ENCODE measurements around the gene HEBP1.

HEBP1 gene

DNA sequence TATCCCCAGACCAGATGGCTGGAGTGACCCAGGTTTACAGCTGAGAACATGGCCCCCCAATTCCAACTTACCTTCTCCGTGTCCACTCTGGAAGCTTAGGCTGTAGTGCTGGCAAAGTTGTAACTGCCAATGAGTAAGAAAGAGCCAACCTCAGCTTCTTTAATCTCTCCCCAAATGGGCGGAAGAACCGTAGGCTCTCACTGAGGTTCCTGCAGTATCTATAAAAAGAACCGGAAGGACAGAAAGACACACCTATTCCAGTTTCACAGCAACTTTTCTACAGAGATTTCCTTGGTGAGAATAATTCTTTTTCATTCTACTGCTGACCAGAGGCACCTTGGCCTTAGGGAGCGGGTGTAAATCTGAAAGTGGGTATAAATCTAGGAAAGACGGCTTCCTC is 48.0 kb downstream of the HEBP1 start, which contains the start of gene GPRC5D:
Gene GPRC5D (minus strand): TSS at position 135 of the 400 bp plus-strand sequence. CDS start 1,786 bp downstream, outside the sequence.
- Histone ChIP-seq H2AFZ (ENCODE audit: low read depth, low read length) (no peak within 1 kb of the TSS), H3K9ac (ENCODE audit: low read length) (no peak within 1 kb of the TSS), H3K4me3 (ENCODE audit: low read length) (no peak within 1 kb of the TSS)

DNA sequence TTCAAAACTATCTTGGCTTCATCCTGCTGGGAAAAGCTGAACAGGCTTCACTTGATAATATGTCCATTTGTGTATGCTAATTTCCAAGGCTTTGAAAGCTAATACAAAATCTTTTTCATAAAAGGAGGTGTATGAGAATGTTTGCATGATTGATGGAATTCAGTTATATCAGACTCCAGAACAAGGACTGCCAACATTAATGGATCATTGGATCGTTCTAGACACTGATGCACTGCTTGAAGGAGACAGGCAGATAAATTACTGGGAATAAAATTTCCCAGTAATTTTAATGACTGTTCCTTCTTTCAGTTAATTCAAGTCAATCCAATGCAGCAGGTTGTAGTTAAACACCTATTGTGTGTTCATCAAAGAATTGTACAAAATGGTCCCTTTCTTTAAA is 48.6 kb downstream of the HEBP1 start:
- TF ChIP-seq, protein P1, sequence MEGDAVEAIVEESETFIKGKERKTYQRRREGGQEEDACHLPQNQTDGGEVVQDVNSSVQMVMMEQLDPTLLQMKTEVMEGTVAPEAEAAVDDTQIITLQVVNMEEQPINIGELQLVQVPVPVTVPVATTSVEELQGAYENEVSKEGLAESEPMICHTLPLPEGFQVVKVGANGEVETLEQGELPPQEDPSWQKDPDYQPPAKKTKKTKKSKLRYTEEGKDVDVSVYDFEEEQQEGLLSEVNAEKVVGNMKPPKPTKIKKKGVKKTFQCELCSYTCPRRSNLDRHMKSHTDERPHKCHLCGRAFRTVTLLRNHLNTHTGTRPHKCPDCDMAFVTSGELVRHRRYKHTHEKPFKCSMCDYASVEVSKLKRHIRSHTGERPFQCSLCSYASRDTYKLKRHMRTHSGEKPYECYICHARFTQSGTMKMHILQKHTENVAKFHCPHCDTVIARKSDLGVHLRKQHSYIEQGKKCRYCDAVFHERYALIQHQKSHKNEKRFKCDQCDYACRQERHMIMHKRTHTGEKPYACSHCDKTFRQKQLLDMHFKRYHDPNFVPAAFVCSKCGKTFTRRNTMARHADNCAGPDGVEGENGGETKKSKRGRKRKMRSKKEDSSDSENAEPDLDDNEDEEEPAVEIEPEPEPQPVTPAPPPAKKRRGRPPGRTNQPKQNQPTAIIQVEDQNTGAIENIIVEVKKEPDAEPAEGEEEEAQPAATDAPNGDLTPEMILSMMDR (IDR thresholded peaks at IDR 0.05; ENCODE audit: low read depth, low read length), result no peak
- no peak for TF ChIP-seq EZH2phosphoT487 (IDR thresholded peaks at IDR 0.05; ENCODE audit: low read depth)
- Histone ChIP-seq H3K4me1 (ENCODE audit: low read length) (no peaks in the 10 kb centered on the region), H3K79me2 (ENCODE audit: low read length) (no peaks in the 10 kb centered on the region), H3K9ac (ENCODE audit: low read length) (no peak overlapping the region), H4K20me1 (ENCODE audit: insufficient read depth, low read length) (no peaks in the 10 kb centered on the region), H2AFZ (ENCODE audit: low read depth, low read length) (no peak overlapping the region), H3K36me3 (replicated peaks; ENCODE audit: low read depth, low read length) (no peaks in the 10 kb centered on the region), H3K4me3 (ENCODE audit: low read length) (no peak overlapping the region), H3K9me3 (ENCODE audit: insufficient read depth, low read length) (no peaks in the 10 kb centered on the region), H3K27me3 (ENCODE audit: low read depth, low read length) (peaks cover 27% of the 10 kb centered on the region), H3K27ac (ENCODE audit: low read length) (no peak overlapping the region), H3K4me2 (ENCODE audit: low read length) (no peak overlapping the region)

More for the DNA sequence above, 48.0 kb downstream of the HEBP1 start, which contains the start of gene GPRC5D:
- no peaks in the 10 kb centered on the region for H3K36me3 ChIP-seq (replicated peaks; ENCODE audit: low read depth, low read length)
- TF ChIP-seq, protein P1 (IDR thresholded peaks at IDR 0.05; ENCODE audit: low read depth, low read length), result no peak
- no peak for TF ChIP-seq EZH2phosphoT487 (IDR thresholded peaks at IDR 0.05; ENCODE audit: low read depth)
- H3K9me3 ChIP-seq (ENCODE audit: insufficient read depth, low read length), result no peaks in the 10 kb centered on the region
- no peaks in the 10 kb centered on the region for H3K79me2 ChIP-seq (ENCODE audit: low read length)
- no peak within 1 kb of the TSS for H3K4me2 ChIP-seq (ENCODE audit: low read length)
- no peaks in the 10 kb centered on the region for H4K20me1 ChIP-seq (ENCODE audit: insufficient read depth, low read length)
- no peaks in the 10 kb centered on the region for H3K4me1 ChIP-seq (ENCODE audit: low read length)
- H3K27me3 ChIP-seq (ENCODE audit: low read depth, low read length), result peaks cover 22% of the 10 kb centered on the region
- no peak within 1 kb of the TSS for H3K27ac ChIP-seq (ENCODE audit: low read length)

DNA sequence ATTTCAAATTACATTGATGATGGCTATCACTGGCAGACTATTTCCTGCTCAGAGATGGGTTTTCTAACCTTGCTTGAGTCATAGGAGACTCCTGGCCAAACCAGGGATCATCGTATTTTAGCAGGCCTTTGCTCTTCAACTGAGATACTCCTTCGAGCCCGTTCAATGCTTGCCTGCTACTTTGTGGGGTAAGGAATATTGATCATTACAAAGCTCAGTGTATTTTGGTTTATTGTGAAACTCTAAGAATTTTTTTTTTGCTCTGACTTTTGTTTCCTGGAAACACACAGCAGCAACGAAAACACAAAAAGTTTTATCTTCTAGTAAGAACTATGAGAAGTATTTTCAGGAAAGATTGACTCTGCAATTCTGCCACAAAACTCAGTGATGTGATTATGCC is 52.2 kb downstream of the HEBP1 start:
- TF ChIP-seq, protein P1 (IDR thresholded peaks at IDR 0.05; ENCODE audit: low read depth, low read length), result no peak
- no peak for TF ChIP-seq EZH2phosphoT487 (IDR thresholded peaks at IDR 0.05; ENCODE audit: low read depth)
- Histone ChIP-seq H3K36me3 (replicated peaks; ENCODE audit: low read depth, low read length) (no peaks in the 10 kb centered on the region), H3K27ac (ENCODE audit: low read length) (no peak overlapping the region), H2AFZ (ENCODE audit: low read depth, low read length) (no peak overlapping the region), H3K4me2 (ENCODE audit: low read length) (no peak overlapping the region), H3K9ac (ENCODE audit: low read length) (no peak overlapping the region), H4K20me1 (ENCODE audit: insufficient read depth, low read length) (no peaks in the 10 kb centered on the region), H3K79me2 (ENCODE audit: low read length) (no peaks in the 10 kb centered on the region), H3K27me3 (ENCODE audit: low read depth, low read length) (peaks cover 35% of the 10 kb centered on the region), H3K9me3 (ENCODE audit: insufficient read depth, low read length) (no peaks in the 10 kb centered on the region), H3K4me3 (ENCODE audit: low read length) (no peak overlapping the region), H3K4me1 (ENCODE audit: low read length) (no peaks in the 10 kb centered on the region)

DNA sequence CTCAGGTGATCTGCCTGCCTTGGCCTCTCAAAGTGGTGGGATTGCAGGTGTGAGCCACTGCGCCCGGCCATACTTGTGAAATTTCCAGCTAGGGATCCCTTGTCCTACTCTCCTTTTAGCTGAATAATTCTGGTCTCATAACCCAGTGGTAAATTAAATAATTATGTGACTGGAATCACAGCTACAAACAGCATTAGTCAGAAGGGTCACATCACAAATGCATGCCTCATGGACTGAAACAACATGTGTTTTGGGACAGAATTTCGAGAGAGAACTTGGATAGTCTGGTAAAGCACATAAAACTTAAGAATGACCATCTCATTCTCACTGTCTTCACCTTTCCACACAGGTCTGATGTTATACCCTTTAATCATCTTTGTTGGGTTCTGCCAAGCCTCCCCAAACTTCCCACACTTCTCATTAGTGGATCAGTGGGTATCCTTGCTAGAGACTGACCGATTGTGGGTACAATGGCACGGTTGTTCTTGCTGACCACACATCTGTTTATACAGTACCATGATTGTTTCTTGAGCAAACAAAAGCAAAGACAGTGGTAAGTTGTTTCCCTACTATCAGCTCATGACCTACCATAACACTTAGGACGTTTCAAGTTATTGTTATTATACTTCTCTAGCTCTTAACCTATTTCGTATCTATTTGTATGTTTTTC is 53.2 kb downstream of the HEBP1 start:
- no peaks in the 10 kb centered on the region for H3K9me3 ChIP-seq (ENCODE audit: insufficient read depth, low read length)
- no peaks in the 10 kb centered on the region for H3K36me3 ChIP-seq (replicated peaks; ENCODE audit: low read depth, low read length)
- H3K4me1 ChIP-seq (ENCODE audit: low read length), result no peaks in the 10 kb centered on the region
- TF ChIP-seq, protein P1 (IDR thresholded peaks at IDR 0.05; ENCODE audit: low read depth, low read length), result no peak
- no peak for TF ChIP-seq EZH2phosphoT487 (IDR thresholded peaks at IDR 0.05; ENCODE audit: low read depth)
- no peak overlapping the region for H3K4me2 ChIP-seq (ENCODE audit: low read length)
- H2AFZ ChIP-seq (ENCODE audit: low read depth, low read length), result no peak overlapping the region
- H3K27me3 ChIP-seq (ENCODE audit: low read depth, low read length), result peaks cover 35% of the 10 kb centered on the region
- no peak overlapping the region for H3K27ac ChIP-seq (ENCODE audit: low read length)
- no peak overlapping the region for H3K9ac ChIP-seq (ENCODE audit: low read length)
- H3K4me3 ChIP-seq (ENCODE audit: low read length), result no peak overlapping the region
- no peaks in the 10 kb centered on the region for H3K79me2 ChIP-seq (ENCODE audit: low read length)
- H4K20me1 ChIP-seq (ENCODE audit: insufficient read depth, low read length), result no peaks in the 10 kb centered on the region

Data from OCI-LY3 (cell line).